NB4 (cell line): ENCODE data around the gene DGKA.
A peak's percentile ranks its signal among the peaks of the same experiment; 100 is the strongest.
"Not testable (repeated sequence)": the region's sequence is repeated elsewhere in the genome, so short reads cannot be mapped to it uniquely, and the experiment has no call there.

Source experiments
- DNase-seq: peaks from one replicate; pipeline ENCODE4 v3.0.0; 2010; ENCODE audit warnings: low read depth
- H3K4me3 ChIP-seq: one replicate; pipeline ENCODE4 v1.5.1; 2011; ENCODE audit warnings: mild to moderate bottlenecking, low read depth, low read length, moderate library complexity
- CTCF ChIP-seq: IDR thresholded peaks from one replicate; pipeline ENCODE4 v1.5.1; 2012; ENCODE audit warnings: low read depth, low read length
- MAX ChIP-seq: IDR thresholded peaks from 2 replicates; pipeline ENCODE4 v1.6.1; 2011; ENCODE audit warnings: low read depth, low read length
- MYC ChIP-seq: IDR thresholded peaks from 2 replicates; pipeline ENCODE4 v1.6.1; 2011; ENCODE audit warnings: low read depth, low read length
- POLR2A ChIP-seq: IDR thresholded peaks from 2 replicates; pipeline ENCODE4 v1.6.1; 2011; ENCODE audit warnings: mild to moderate bottlenecking; ENCODE audit not compliant: insufficient read length; ENCODE audit errors: extremely low read depth

DGKA gene

GRCh38 chr12:55906056-55906455 is 24.9 kb upstream of the DGKA start:
- H3K4me3 ChIP-seq = no peak overlapping the region
- no peak for DNase-seq
- TF ChIP-seq CTCF = no peak
- TF ChIP-seq MAX = no peak
- no peak for TF ChIP-seq POLR2A
- no peak for TF ChIP-seq MYC

- H3K4me3 ChIP-seq = no peak overlapping the region
- no peak for DNase-seq
- TF ChIP-seq POLR2A (no peak), CTCF (no peak), MAX (no peak), MYC (no peak)
These were observed 22.0 kb upstream of the DGKA start for GRCh38 chr12:55908726-55909512.

GRCh38 chr12:55909513-55909884 is 21.5 kb upstream of the DGKA start:
- DNase-seq = no peak
- no peak for TF ChIP-seq POLR2A
- no peak for TF ChIP-seq MAX
- TF ChIP-seq MYC = no peak
- no peak for TF ChIP-seq CTCF
- no peak overlapping the region for H3K4me3 ChIP-seq

GRCh38 chr12:55912908-55913307 is 18.1 kb upstream of the DGKA start:
- no peak overlapping the region for H3K4me3 ChIP-seq
- no peak for DNase-seq
- TF ChIP-seq MYC = no peak
- no peak for TF ChIP-seq MAX
- no peak for TF ChIP-seq POLR2A
- no peak for TF ChIP-seq CTCF

GRCh38 chr12:55915482-55915859 is 15.5 kb upstream of the DGKA start:
- H3K4me3 ChIP-seq = no peak overlapping the region
- TF ChIP-seq MYC = no peak
- no peak for TF ChIP-seq CTCF
- TF ChIP-seq POLR2A = no peak
- TF ChIP-seq MAX = no peak
- DNase-seq = peak; percentile 57

- not testable (repeated sequence) for DNase-seq, H3K4me3 ChIP-seq
These were observed 11.9 kb upstream of the DGKA start for GRCh38 chr12:55919032-55919431.
